GM10266 (cell line): ENCODE results near the gene PDE2A.
A peak's percentile ranks its signal among the peaks of the same experiment; 100 is the strongest.

Experiments
- DNase-seq: peaks from one replicate; pipeline ENCODE4 v3.0.0; 2012; ENCODE audit errors: extremely low spot score
- CTCF ChIP-seq: IDR thresholded peaks from 2 replicates; pipeline ENCODE4 v1.5.1; 2012; ENCODE audit warnings: mild to moderate bottlenecking, low read depth; ENCODE audit not compliant: control insufficient read depth, insufficient read depth; ENCODE audit errors: missing control alignments

The PDE2A gene

GRCh38 chr11:72688929-72689328, 14.7 kb upstream of the PDE2A start:
- TF ChIP-seq CTCF = no peak
- no peak for DNase-seq

GRCh38 chr11:72688486-72688885, 14.3 kb upstream of the PDE2A start:
- TF ChIP-seq CTCF = no peak
- DNase-seq = no peak

- no peak for TF ChIP-seq CTCF
- DNase-seq = no peak
These were observed 13.1 kb upstream of the PDE2A start for GRCh38 chr11:72687326-72687725.

- no peak for DNase-seq
These were observed 12.5 kb upstream of the PDE2A start for GRCh38 chr11:72686639-72687220.

GRCh38 chr11:72685560-72686480, 11.6 kb upstream of the PDE2A start:
- no peak for DNase-seq
- no peak for TF ChIP-seq CTCF

More at GRCh38 chr11:72686639-72687220, 12.5 kb upstream of the PDE2A start:
- TF ChIP-seq CTCF = no peak

GRCh38 chr11:72684236-72684912, 10.2 kb upstream of the PDE2A start:
- peak; percentile 73 for DNase-seq
- peak; percentile 75 for TF ChIP-seq CTCF

- TF ChIP-seq CTCF = peak; percentile 98
- peak; percentile 79 for DNase-seq
These were observed 9.6 kb upstream of the PDE2A start for GRCh38 chr11:72683782-72684200.
